Epithelial cell of esophagus (primary cell): ENCODE measurements around the gene BUD13.
"Not testable (repeated sequence)": the region's sequence is repeated elsewhere in the genome, so short reads cannot be mapped to it uniquely, and the experiment has no call there.

Experiments
- DNase-seq: peaks from one replicate; pipeline ENCODE4 v3.0.0; 2010; ENCODE audit warnings: low read depth
- H3K4me3 ChIP-seq: 2 replicates; pipeline ENCODE4 v1.5.1; 2011; ENCODE audit warnings: mild to moderate bottlenecking, low read length, control low read depth
- TF ChIP-seq, protein P1 (sequence below): IDR thresholded peaks from 2 replicates; pipeline ENCODE4 v1.5.1; 2011; ENCODE audit warnings: low read depth, mild to moderate bottlenecking, low read length, control low read depth, inconsistent platforms; ENCODE audit not compliant: insufficient read depth; ENCODE audit errors: missing control alignments

Gene BUD13

DNA sequence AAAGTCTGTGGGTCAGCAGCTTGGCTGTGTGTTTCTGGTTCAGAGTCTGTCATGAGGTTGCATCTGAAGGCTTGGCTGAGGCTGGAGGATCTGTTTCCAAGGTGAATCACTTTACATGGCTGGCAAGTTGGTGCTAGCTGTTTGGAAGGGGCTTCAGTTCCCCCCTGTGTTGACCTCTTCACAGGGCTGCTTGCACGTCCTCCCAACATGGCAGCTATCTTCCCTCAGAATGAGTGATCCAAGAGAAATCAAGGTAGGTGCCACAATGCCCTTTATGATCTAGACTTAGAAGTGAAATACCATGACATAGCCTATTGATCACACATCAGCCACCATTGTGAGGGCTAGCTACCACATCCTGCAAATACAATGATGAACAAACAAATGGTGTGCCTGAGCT lies 40.4 kb upstream of the BUD13 start:
- H3K4me3 ChIP-seq: no peak overlapping the region
- DNase-seq: no peak
- TF ChIP-seq, protein P1, sequence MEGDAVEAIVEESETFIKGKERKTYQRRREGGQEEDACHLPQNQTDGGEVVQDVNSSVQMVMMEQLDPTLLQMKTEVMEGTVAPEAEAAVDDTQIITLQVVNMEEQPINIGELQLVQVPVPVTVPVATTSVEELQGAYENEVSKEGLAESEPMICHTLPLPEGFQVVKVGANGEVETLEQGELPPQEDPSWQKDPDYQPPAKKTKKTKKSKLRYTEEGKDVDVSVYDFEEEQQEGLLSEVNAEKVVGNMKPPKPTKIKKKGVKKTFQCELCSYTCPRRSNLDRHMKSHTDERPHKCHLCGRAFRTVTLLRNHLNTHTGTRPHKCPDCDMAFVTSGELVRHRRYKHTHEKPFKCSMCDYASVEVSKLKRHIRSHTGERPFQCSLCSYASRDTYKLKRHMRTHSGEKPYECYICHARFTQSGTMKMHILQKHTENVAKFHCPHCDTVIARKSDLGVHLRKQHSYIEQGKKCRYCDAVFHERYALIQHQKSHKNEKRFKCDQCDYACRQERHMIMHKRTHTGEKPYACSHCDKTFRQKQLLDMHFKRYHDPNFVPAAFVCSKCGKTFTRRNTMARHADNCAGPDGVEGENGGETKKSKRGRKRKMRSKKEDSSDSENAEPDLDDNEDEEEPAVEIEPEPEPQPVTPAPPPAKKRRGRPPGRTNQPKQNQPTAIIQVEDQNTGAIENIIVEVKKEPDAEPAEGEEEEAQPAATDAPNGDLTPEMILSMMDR: no peak

DNA sequence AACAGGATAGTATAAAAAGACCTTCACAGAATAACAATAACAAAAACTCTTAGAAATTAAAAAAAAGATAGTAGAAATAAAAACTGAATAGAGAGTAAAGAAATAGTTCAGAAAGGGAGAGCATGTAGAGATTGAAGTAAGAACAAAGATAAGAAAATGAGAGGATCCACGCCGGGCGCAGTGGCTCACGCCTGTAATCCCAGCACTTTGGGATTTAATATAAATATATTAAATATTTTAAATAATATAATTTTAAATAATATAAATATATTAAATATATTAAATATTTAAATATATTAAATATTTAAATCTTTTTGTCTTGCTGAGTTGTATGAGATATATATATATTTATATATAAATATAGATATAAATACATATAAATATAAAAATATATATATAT lies 39.3 kb upstream of the BUD13 start:
- TF ChIP-seq, protein P1: no peak
- H3K4me3 ChIP-seq: no peak overlapping the region
- no peak for DNase-seq

DNA sequence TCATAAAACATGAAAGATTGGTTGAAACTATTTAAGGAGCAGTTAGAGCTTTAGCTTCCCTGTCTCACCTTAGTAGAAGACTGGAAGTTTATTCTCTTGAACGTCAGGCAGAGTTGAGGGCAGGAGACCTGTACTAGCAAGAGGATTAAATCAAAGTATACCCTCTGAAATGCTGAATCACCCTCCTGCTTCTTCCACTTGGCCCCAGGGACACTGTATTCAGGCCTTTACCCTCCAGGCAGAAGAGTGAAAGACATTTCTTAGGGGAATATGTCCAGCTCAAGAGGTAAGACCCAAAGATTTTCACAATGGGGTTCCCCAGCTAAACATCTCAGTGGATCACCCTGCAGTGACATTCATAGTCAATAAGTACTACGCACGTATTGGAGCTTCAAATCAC lies 38.4 kb upstream of the BUD13 start:
- no peak for DNase-seq
- no peak overlapping the region for H3K4me3 ChIP-seq
- TF ChIP-seq, protein P1: no peak

DNA sequence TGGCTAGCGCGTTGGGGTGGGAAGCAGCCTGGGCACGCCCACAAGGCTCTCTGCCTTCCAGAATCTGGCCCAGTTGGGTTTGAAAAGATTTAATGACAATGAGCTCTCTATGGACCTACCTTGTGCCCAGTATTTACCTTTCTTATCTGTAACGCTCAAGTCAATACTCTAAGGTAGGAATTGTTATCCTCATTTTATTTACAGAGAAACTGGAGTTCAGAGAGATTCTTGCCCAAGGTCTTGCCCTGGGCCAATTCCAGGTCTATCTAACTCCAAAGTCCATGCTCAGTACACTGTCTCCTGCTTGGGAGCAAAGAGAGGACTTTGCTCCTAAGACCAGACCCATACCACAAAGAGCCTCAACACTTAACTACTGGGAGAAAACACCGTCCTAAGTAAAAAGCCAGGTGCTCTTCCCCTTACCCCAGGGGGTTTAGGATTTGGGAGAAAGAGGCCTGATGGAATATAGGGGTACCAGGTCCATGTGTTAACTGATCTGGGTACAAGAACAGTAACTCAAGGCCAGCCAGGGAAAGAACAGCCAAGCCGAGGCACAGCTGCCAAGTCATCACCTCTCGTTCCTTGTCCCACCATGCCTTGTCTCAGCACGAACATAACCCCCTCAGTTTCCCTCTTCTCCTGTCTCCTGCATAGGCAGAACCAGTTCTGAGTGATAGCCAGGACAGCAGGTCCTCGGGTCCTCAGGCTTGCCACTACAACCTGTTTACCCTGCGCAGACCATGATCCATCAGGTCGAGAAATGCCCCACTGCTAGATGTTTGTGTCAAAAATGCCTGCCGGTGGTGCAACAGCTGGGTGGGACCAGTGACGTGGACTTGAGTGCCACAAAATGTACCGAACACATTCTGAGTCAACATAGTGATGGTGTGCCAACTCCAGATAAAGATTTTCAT lies 35.7 kb upstream of the BUD13 start:
- TF ChIP-seq, protein P1: no peak
- DNase-seq: peak; percentile 80
- H3K4me3 ChIP-seq: no peak overlapping the region

DNA sequence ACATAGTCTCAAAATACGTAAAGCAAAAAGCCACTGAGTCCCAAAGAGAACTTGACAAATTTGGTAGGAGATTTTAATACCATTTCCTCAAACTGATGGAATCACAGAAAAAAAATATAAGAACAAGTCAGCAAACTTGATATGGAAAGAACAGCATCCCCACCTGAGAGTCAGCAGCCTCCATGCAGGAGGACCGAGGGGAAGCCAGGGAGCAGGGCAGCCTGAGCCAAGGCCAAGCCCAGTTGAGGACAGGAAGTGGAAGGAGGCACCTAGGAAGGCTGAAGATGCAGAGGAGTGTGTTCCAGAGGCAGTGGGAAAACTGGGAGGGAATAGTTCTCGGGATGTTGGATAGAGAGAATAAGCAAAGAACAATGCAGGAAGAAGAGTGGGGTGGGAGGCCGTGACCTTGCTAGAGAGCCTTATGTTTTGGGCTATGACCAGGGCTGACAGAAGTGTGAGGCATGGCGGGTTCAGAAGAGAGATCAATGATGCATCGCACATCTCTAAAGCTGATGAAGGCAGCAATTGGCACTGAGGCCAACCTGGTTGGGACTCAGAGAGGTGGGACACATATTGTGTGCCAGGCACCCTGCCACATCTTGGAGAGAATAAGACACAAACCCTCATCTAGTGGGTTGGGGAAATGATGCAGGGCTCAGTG lies 34.9 kb upstream of the BUD13 start:
- no peak for DNase-seq
- TF ChIP-seq, protein P1: no peak
- H3K4me3 ChIP-seq: no peak overlapping the region

DNA sequence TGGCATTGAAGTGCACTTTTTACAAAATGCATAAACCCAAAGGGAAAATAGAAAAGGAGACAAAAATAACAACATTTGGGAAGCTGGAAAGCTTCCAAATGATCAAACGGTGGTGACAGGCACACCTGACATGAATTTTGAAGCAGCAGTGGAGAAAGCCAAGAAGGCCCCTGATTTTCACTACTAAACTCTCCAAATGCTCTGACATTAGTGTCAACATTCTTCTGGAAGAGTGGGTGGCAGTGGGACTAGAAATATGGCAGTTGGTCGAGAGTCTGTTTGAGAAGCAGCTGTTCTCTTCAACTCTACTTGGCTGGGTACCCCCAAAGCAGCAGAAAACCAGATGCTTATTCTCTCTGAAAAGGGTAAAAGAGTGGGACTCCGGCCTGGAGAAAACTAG lies 31.2 kb upstream of the BUD13 start:
- H3K4me3 ChIP-seq: no peak overlapping the region
- DNase-seq: no peak
- TF ChIP-seq, protein P1: no peak

DNA sequence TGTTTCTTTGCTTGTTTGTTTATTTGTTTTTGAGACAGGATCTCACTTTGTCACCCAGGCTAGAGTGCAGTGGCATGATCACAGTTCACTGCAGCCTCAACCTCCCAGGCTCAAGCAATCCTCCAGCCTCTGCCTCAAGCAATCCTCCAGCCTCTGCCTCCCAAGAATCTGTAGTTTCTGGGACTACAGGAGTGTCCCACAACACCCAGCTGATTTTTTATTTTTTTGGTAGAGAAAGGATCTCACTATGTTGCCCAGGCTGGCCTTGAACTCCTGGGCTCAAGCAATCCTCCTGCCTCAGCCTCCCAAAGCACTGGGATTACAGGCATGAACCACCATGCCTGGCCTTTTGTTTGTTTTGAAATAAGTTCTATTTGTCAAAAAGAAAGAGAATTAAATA lies 28.9 kb upstream of the BUD13 start:
- DNase-seq, H3K4me3 ChIP-seq: not testable (repeated sequence)
